GM12878 (cell line): ENCODE results near the gene RSPH10B2.
"Not testable (repeated sequence)": the region's sequence is repeated elsewhere in the genome, so short reads cannot be mapped to it uniquely, and the experiment has no call there.

Experiments used
- ETV6 ChIP-seq, 2 experiments: fragments of 450-650 bp in 1 of 2; IDR thresholded peaks in 1 of 2; conservative IDR thresholded peaks in 1 of 2; 2 replicates each; pipeline ENCODE4 v1.6.1; 2014; ENCODE audit warnings: antibody characterized with exemption in 1 of 2, borderline replicate concordance in 1 of 2, low read depth in 1 of 2, mild to moderate bottlenecking in 1 of 2, moderate library complexity in 1 of 2
- FOS ChIP-seq: IDR thresholded peaks from 3 replicates; pipeline ENCODE4 v1.6.1; 2011; ENCODE audit warnings: borderline replicate concordance; ENCODE audit not compliant: insufficient read length; ENCODE audit errors: extremely low read depth
- MTA2 ChIP-seq: fragments of 450-650 bp; IDR thresholded peaks from 2 replicates; pipeline ENCODE4 v1.6.1; 2016; ENCODE audit warnings: low read depth, mild to moderate bottlenecking, moderate library complexity
- PAX5 ChIP-seq: IDR thresholded peaks from 2 replicates; pipeline ENCODE4 v1.6.1; 2011; ENCODE audit warnings: low read depth, low read length, borderline replicate concordance
- POLR2A ChIP-seq: IDR thresholded peaks from 2 replicates; pipeline ENCODE4 v1.6.1; 2011; ENCODE audit warnings: low read depth, mild to moderate bottlenecking, low read length
- SMARCA5 ChIP-seq: fragments of 450-650 bp; IDR thresholded peaks from 2 replicates; pipeline ENCODE4 v1.6.1; 2017; ENCODE audit warnings: mild to moderate bottlenecking
- YBX1 ChIP-seq: fragments of 450-650 bp; IDR thresholded peaks from 2 replicates; pipeline ENCODE4 v1.6.1; 2016; ENCODE audit warnings: antibody characterized with exemption

GRCh38 chr7:6815470-6815869, 61.6 kb downstream of the RSPH10B2 start:
- not testable (repeated sequence) for TF ChIP-seq POLR2A; ETV6 (conservative IDR thresholded peaks at IDR 0.05 in 1 of 2, IDR thresholded peaks at IDR 0.05 in 1 of 2; ENCODE audit: borderline replicate concordance in 1 of 2, low read depth in 1 of 2); MTA2; FOS; SMARCA5; YBX1; PAX5
